GM23338 (cell line): Measurements from ENCODE around the gene ADAMTS15. TPM values are rescaled to one million over a fixed set of nuclear protein-coding genes. Genes with fewer than 3 reads are reported as not detected.

Experiments
- ATAC-seq: fragments of 200-7000 bp; cut with Tn5 transposase; 3 replicates; pipeline ENCODE4 v1.9.1; 2020
- DNase-seq: peaks from one replicate; pipeline ENCODE4 v3.0.0-alpha.2; 2015; ENCODE audit warnings: low spot score
- H2AFZ ChIP-seq: fragments of 200-600 bp; sonication (generic); 2 replicates; pipeline ENCODE4 v1.8.0; 2016; ENCODE audit warnings: antibody characterized with exemption, mild to moderate bottlenecking, moderate library complexity
- H3F3A ChIP-seq: fragments of 200-600 bp; sonication (generic); replicated peaks from 2 replicates; pipeline ENCODE4 v1.8.0; 2017; ENCODE audit warnings: antibody characterized with exemption, mixed run types, low read depth
- H3K27ac ChIP-seq: fragments of 200-600 bp; sonication (generic); 2 replicates; pipeline ENCODE4 v1.6.1; 2016; ENCODE audit warnings: low read depth
- H3K27me3 ChIP-seq: fragments of 200-600 bp; sonication (generic); 2 replicates; pipeline ENCODE4 v1.8.0; 2016; ENCODE audit warnings: mild to moderate bottlenecking, mixed run types, moderate library complexity; ENCODE audit not compliant: insufficient read depth
- H3K36me3 ChIP-seq: fragments of 200-600 bp; sonication (generic); 2 replicates; pipeline ENCODE4 v1.8.0; 2016; ENCODE audit warnings: mild to moderate bottlenecking; ENCODE audit not compliant: insufficient read depth
- H3K4me1 ChIP-seq: fragments of 200-600 bp; sonication (generic); 2 replicates; pipeline ENCODE4 v1.8.0; 2016; ENCODE audit warnings: mild to moderate bottlenecking, moderate library complexity; ENCODE audit not compliant: insufficient read depth
- H3K4me2 ChIP-seq: fragments of 200-600 bp; sonication (generic); 2 replicates; pipeline ENCODE4 v1.7.1; 2017; ENCODE audit warnings: mixed run types
- H3K4me3 ChIP-seq: fragments of 200-600 bp; sonication (generic); 2 replicates; pipeline ENCODE4 v1.6.1; 2016; ENCODE audit warnings: mixed run types
- H3K79me2 ChIP-seq: fragments of 200-600 bp; sonication (generic); replicated peaks from 2 replicates; pipeline ENCODE4 v1.8.0; 2017; ENCODE audit warnings: mild to moderate bottlenecking; ENCODE audit not compliant: insufficient read depth
- H3K9me2 ChIP-seq: fragments of 200-600 bp; sonication (generic); 2 replicates; pipeline ENCODE4 v1.8.0; 2017; ENCODE audit not compliant: insufficient read depth
- H4K20me1 ChIP-seq: fragments of 200-600 bp; sonication (generic); replicated peaks from 2 replicates; pipeline ENCODE4 v1.8.0; 2017; ENCODE audit warnings: mild to moderate bottlenecking; ENCODE audit not compliant: insufficient read depth
- H3K27ac Mint-ChIP-seq: 2 replicates; pipeline ENCODE4 v1.8.0; 2020; ENCODE audit warnings: inconsistent platforms, mild to moderate bottlenecking, moderate library complexity, mixed read lengths
- H3K27me3 Mint-ChIP-seq: 3 replicates; pipeline ENCODE4 v1.8.0; 2022; ENCODE audit warnings: low read depth, mild to moderate bottlenecking, moderate library complexity, mixed read lengths, inconsistent platforms; ENCODE audit not compliant: insufficient read depth, poor library complexity
- H3K36me3 Mint-ChIP-seq: 3 replicates; pipeline ENCODE4 v1.8.0; 2021; ENCODE audit warnings: low read depth, mild to moderate bottlenecking, inconsistent platforms, moderate library complexity, mixed read lengths
- H3K4me1 Mint-ChIP-seq: 3 replicates; pipeline ENCODE4 v1.8.0; 2020; ENCODE audit warnings: mild to moderate bottlenecking, inconsistent platforms, mixed read lengths
- H3K4me3 Mint-ChIP-seq: 3 replicates; pipeline ENCODE4 v1.8.0; 2021; ENCODE audit warnings: moderate library complexity, mild to moderate bottlenecking, inconsistent platforms, mixed read lengths
- H3K9me3 Mint-ChIP-seq: 3 replicates; pipeline ENCODE4 v1.8.0; 2020; ENCODE audit warnings: moderate library complexity, mild to moderate bottlenecking, inconsistent platforms, mixed read lengths
- EZH2phosphoT487 ChIP-seq: fragments of 200-600 bp; sonication (generic); IDR thresholded peaks from one replicate; pipeline ENCODE4 v1.8.1; 2018; ENCODE audit warnings: antibody characterized with exemption; ENCODE audit not compliant: unreplicated experiment
- POLR2AphosphoS5 ChIP-seq: IDR thresholded peaks from 2 replicates; pipeline ENCODE4 v1.6.1; 2016; ENCODE audit warnings: antibody characterized with exemption, low read depth
- STAT1 ChIP-seq: IDR thresholded peaks from one replicate; pipeline ENCODE4 v1.6.1; 2016; ENCODE audit warnings: antibody characterized with exemption; ENCODE audit not compliant: unreplicated experiment
- ZNF114 ChIP-seq: fragments of 250-450 bp; sonication (Bioruptor Pico); IDR thresholded peaks from 2 replicates; pipeline ENCODE4 v1.5.0; 2020; ENCODE audit warnings: mild to moderate bottlenecking, moderate library complexity
- polyA plus RNA-seq: library from polyadenylated mRNA; unstranded; fragments of >200 nt; fragmentation: Nextera tagmentation; extraction: Ambion mirVana; gene quantifications from 2 replicates; pipeline ENCODE4 v1.2.1, GENCODE V29; 2016
- total RNA-seq: library from RNA; depleted of rRNA; stranded (reverse); fragments of >200 nt; shearing (Covaris generic); gene quantifications from 2 replicates; pipeline ENCODE4 v1.2.3, GENCODE V29; 2014
- TF ChIP-seq, protein P1 (sequence below): fragments of 250-450 bp; sonication (Bioruptor Pico); IDR thresholded peaks from 2 replicates; pipeline ENCODE4 v1.5.0; 2020; ENCODE audit warnings: mild to moderate bottlenecking, moderate library complexity
- TF ChIP-seq, protein P2 (sequence below): IDR thresholded peaks from 2 replicates; pipeline ENCODE4 v1.6.1; 2016; ENCODE audit warnings: antibody characterized with exemption

ADAMTS15 gene
- total and polyA plus RNA-seq, 2 experiments from 2014 or later = 0.42 to 5.6 TPM

DNA sequence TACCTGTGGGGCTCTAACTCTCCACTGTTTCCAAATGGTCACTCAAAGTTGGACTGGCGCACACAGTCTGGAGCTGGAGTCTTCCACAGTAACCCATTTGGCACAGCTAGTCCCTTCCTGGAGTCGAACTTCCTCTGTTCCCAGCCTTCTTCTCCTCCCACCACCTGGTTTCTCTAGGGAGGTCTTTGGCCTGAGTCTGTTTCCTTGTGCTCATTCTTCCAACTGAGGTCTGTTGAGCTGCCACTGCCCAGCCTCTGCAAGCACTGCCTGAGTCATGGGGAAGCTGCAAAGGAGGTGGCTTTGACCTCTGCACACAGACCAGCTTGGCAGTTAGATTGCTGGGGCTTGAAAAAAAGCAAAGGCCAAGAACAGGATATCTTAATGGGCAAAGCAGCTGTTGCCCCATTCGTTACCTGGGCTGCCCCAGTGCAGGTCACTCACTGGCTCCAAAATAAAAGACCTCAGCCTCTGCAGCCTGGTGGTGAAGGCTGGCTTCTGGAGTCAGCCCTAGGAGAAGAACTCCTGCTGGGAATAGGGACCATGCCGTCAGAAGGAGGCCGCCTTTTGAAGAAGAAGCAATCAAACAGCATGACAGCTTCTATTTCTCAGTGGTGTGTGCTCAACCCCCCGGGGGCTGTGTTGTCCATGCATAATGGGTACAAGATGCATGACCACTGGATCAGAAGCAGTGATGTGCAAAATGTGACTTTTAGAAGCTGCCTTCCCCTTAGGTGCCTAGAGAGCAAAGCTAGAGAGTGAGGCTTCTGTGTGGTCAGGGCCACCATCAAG is 3.0 kb downstream of the ADAMTS15 start (continued):
- TF ChIP-seq, protein P1, sequence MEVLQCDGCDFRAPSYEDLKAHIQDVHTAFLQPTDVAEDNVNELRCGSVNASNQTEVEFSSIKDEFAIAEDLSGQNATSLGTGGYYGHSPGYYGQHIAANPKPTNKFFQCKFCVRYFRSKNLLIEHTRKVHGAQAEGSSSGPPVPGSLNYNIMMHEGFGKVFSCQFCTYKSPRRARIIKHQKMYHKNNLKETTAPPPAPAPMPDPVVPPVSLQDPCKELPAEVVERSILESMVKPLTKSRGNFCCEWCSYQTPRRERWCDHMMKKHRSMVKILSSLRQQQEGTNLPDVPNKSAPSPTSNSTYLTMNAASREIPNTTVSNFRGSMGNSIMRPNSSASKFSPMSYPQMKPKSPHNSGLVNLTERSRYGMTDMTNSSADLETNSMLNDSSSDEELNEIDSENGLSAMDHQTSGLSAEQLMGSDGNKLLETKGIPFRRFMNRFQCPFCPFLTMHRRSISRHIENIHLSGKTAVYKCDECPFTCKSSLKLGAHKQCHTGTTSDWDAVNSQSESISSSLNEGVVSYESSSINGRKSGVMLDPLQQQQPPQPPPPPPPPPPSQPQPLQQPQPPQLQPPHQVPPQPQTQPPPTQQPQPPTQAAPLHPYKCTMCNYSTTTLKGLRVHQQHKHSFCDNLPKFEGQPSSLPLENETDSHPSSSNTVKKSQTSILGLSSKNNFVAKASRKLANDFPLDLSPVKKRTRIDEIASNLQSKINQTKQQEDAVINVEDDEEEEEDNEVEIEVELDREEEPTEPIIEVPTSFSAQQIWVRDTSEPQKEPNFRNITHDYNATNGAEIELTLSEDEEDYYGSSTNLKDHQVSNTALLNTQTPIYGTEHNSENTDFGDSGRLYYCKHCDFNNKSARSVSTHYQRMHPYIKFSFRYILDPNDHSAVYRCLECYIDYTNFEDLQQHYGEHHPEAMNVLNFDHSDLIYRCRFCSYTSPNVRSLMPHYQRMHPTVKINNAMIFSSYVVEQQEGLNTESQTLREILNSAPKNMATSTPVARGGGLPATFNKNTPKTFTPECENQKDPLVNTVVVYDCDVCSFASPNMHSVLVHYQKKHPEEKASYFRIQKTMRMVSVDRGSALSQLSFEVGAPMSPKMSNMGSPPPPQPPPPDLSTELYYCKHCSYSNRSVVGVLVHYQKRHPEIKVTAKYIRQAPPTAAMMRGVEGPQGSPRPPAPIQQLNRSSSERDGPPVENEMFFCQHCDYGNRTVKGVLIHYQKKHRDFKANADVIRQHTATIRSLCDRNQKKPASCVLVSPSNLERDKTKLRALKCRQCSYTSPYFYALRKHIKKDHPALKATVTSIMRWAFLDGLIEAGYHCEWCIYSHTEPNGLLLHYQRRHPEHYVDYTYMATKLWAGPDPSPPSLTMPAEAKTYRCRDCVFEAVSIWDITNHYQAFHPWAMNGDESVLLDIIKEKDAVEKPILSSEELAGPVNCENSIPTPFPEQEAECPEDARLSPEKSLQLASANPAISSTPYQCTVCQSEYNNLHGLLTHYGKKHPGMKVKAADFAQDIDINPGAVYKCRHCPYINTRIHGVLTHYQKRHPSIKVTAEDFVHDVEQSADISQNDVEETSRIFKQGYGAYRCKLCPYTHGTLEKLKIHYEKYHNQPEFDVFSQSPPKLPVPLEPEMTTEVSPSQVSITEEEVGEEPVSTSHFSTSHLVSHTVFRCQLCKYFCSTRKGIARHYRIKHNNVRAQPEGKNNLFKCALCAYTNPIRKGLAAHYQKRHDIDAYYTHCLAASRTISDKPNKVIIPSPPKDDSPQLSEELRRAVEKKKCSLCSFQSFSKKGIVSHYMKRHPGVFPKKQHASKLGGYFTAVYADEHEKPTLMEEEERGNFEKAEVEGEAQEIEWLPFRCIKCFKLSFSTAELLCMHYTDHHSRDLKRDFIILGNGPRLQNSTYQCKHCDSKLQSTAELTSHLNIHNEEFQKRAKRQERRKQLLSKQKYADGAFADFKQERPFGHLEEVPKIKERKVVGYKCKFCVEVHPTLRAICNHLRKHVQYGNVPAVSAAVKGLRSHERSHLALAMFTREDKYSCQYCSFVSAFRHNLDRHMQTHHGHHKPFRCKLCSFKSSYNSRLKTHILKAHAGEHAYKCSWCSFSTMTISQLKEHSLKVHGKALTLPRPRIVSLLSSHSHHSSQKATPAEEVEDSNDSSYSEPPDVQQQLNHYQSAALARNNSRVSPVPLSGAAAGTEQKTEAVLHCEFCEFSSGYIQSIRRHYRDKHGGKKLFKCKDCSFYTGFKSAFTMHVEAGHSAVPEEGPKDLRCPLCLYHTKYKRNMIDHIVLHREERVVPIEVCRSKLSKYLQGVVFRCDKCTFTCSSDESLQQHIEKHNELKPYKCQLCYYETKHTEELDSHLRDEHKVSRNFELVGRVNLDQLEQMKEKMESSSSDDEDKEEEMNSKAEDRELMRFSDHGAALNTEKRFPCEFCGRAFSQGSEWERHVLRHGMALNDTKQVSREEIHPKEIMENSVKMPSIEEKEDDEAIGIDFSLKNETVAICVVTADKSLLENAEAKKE (CRISPR knock-in tag) = no peak
- TF ChIP-seq ZNF114 (CRISPR knock-in tag) = no peak
- TF ChIP-seq, protein P2, sequence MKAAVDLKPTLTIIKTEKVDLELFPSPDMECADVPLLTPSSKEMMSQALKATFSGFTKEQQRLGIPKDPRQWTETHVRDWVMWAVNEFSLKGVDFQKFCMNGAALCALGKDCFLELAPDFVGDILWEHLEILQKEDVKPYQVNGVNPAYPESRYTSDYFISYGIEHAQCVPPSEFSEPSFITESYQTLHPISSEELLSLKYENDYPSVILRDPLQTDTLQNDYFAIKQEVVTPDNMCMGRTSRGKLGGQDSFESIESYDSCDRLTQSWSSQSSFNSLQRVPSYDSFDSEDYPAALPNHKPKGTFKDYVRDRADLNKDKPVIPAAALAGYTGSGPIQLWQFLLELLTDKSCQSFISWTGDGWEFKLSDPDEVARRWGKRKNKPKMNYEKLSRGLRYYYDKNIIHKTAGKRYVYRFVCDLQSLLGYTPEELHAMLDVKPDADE = no peak
- no peak for TF ChIP-seq POLR2AphosphoS5
- no peak for TF ChIP-seq EZH2phosphoT487

DNA sequence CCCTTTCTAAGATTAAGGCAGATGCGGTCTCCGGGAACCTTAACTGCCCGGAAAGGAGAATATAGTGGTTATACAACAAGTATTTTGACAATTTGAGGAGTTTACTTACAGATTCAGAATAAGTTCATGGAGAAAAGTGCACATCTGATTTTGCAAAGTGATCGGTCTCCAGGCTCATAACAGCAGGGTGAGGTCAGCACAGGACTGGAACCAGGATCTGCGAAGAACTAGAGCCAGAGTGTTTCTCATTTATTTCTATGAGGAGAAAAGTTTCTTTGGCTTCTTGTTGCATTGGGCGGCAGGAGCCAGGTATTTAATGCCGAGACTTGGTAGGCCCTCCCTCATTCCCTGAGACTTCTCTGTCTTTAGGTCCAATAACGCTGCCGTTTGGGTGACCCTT is 3.7 kb downstream of the ADAMTS15 start:
- H3K4me3 Mint-ChIP-seq = no peak overlapping the region
- H3K79me2 ChIP-seq = no peaks in the 10 kb centered on the region
- peaks cover 9% of the 10 kb centered on the region for H3K4me1 Mint-ChIP-seq
- H3K36me3 Mint-ChIP-seq = peaks cover 3% of the 10 kb centered on the region; the same call in 1 of the 3 replicates
- no peaks in the 10 kb centered on the region; the same call in 1 of the 2 replicates for H4K20me1 ChIP-seq
- H2AFZ ChIP-seq = no peak overlapping the region
- DNase-seq = no peak
- no peaks in the 10 kb centered on the region for H3K4me1 ChIP-seq
- peaks cover 57% of the 10 kb centered on the region for H3K27me3 Mint-ChIP-seq
- H3K27me3 ChIP-seq = peaks cover 39% of the 10 kb centered on the region
- H3K9me3 Mint-ChIP-seq = peaks cover 2% of the 10 kb centered on the region; the same call in 1 of the 3 replicates
- no peaks in the 10 kb centered on the region; the same call in 1 of the 2 replicates for H3K36me3 ChIP-seq
- H3F3A ChIP-seq = 0 out of 2 replicates have a peak, but pooled peaks cover 10% of the 10 kb centered on the region
- H3K27ac Mint-ChIP-seq = no peak overlapping the region
- TF ChIP-seq STAT1 = no peak
- TF ChIP-seq, protein P2 = no peak
- H3K27ac ChIP-seq = no peak overlapping the region
- H3K4me3 ChIP-seq = no peak overlapping the region
- ATAC-seq = no peak
- no peak overlapping the region for H3K4me2 ChIP-seq
- H3K9me2 ChIP-seq = no peaks in the 10 kb centered on the region
